ENCODE results near the gene KCNG1. TPM values are rescaled to one million over a fixed set of nuclear protein-coding genes. Genes with fewer than 3 reads are reported as not detected.

The KCNG1 gene
- total and polyA plus RNA-seq, 2 donors (not counting 1 experiment from before 2014, with no cell fraction given) = 16.9 to 57.7 TPM

DNA sequence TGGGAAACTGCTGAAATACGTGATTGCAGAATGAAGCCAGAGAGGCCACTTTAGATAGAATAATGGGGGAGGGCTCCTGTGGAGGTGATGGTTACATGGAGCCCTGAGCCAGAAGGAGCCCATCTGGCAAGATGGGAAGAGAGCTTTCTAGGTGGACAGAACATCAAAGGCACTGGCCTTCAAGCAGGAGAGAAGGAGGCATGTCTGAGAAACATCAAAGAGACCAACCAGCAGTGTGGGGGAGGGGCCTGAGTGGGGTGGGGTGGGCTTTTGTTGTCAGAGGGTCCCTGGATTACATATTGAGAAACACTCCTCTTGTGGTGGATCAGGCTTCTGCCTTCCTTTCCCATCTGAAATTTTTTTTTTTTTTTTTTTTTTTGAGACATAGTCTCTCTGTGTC is 1.9 kb upstream of the KCNG1 start:
- H3K36me3 ChIP-seq (replicated peaks in 1 of 2; ENCODE audit: control extremely low read depth in 1 of 2, control insufficient read depth in 1 of 2, extremely low read depth in 1 of 2, insufficient read depth in 2 of 2, low read length in 1 of 2) = peaks cover 0 to 3% of the 10 kb centered on the region in 2 experiments
- POLR2A ChIA-PET = no interaction called here
- no peak overlapping the region for H3K27ac Mint-ChIP-seq
- no peak for ATAC-seq (ENCODE audit: low read depth)
- H3K27me3 ChIP-seq (replicated peaks in 1 of 4; ENCODE audit: control extremely low read depth in 1 of 4, control insufficient read depth in 3 of 4, insufficient read depth in 4 of 4, low read length in 3 of 4) = peaks cover 0 to 28% (median 8%) of the 10 kb centered on the region in 4 experiments
- H3K9ac ChIP-seq (ENCODE audit: low read length) = no peak overlapping the region
- WGBS (ENCODE audit: insufficient coverage) = 30% methylated on average over 1 of the region's 1 CpG
- H2AFZ ChIP-seq (ENCODE audit: insufficient read depth, low read depth, low read length, poor library complexity, severe bottlenecking) = no peak overlapping the region
- intact Hi-C loops (cut with micrococcal nuclease) = no loop called here
- H3K4me3 ChIP-seq (ENCODE audit: control extremely low read depth in 1 of 5, extremely low read depth in 1 of 5, insufficient read depth in 1 of 5, low read depth in 2 of 5, low read length in 4 of 5) = no peak overlapping the region
- no peak for DNase-seq
- no peaks in the 10 kb centered on the region for H3K9me3 ChIP-seq (ENCODE audit: control extremely low read depth in 1 of 3, control insufficient read depth in 2 of 3, insufficient read depth in 1 of 3, low read length in 2 of 3)
- peaks cover 49% of the 10 kb centered on the region for H3K27me3 Mint-ChIP-seq
- H3K4me1 Mint-ChIP-seq = peaks cover 28% of the 10 kb centered on the region
- TF ChIP-seq, protein P1, sequence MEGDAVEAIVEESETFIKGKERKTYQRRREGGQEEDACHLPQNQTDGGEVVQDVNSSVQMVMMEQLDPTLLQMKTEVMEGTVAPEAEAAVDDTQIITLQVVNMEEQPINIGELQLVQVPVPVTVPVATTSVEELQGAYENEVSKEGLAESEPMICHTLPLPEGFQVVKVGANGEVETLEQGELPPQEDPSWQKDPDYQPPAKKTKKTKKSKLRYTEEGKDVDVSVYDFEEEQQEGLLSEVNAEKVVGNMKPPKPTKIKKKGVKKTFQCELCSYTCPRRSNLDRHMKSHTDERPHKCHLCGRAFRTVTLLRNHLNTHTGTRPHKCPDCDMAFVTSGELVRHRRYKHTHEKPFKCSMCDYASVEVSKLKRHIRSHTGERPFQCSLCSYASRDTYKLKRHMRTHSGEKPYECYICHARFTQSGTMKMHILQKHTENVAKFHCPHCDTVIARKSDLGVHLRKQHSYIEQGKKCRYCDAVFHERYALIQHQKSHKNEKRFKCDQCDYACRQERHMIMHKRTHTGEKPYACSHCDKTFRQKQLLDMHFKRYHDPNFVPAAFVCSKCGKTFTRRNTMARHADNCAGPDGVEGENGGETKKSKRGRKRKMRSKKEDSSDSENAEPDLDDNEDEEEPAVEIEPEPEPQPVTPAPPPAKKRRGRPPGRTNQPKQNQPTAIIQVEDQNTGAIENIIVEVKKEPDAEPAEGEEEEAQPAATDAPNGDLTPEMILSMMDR (IDR thresholded peaks at IDR 0.05) = no peak
- no peak for TF ChIP-seq EZH2 (IDR thresholded peaks at IDR 0.05; ENCODE audit: borderline replicate concordance, insufficient read depth, low read depth, low read length, poor library complexity, severe bottlenecking)
- peaks cover 20% of the 10 kb centered on the region for H3K79me2 ChIP-seq (ENCODE audit: control insufficient read depth, insufficient read depth, low read length)
- H3K4me1 ChIP-seq (ENCODE audit: control insufficient read depth in 2 of 2, insufficient read depth in 2 of 2, low read length in 2 of 2) = peaks cover 39 to 42% of the 10 kb centered on the region in 2 donors
- H3K4me3 Mint-ChIP-seq = peak overlapping the region; percentile 84
- CTCF ChIA-PET = interaction anchor here (1.0 kb wide), 1 partner anchor 8 kb away, joined by 3 read pairs; no protein-coding TSS in a partner anchor
- H4K20me1 ChIP-seq (ENCODE audit: control insufficient read depth, insufficient read depth, low read length, poor library complexity, severe bottlenecking) = peaks cover 23% of the 10 kb centered on the region
- H3K27ac ChIP-seq (ENCODE audit: low read length in 2 of 2) = no peak overlapping the region
- no peak overlapping the region for H3K4me2 ChIP-seq (replicated peaks; ENCODE audit: low read depth, low read length, poor library complexity, severe bottlenecking)
- no peaks in the 10 kb centered on the region for H3K9me3 Mint-ChIP-seq (ENCODE audit: insufficient read depth)

DNA sequence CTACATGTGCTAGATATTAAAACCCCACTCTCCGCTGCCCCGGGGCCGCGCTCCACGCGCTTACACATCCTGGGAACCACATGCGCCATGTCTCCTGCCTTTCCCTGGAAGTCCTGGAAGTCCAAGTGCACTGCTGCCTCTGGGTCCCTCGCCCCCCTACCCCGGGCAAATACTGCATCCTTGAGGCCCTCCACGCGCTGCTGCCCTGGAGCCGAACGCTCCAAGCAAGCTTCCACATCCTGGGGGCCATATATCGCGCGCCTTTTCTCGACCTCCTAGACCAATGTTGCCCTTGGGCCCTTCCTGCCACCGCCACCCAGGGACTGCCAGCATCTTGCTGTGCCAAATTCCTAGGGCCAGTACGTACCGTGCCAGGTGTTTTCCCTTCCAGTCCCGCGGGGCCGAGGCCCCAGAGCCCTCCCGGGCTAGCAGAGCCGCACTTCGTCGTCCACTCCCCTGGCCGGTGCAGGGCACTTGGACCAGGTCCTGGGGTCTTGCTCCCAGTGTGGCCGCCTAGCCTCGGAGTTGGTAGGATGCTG is 779 bp upstream of the KCNG1 start:
- Histone ChIP-seq H3K4me3 (ENCODE audit: control extremely low read depth in 1 of 5, extremely low read depth in 1 of 5, insufficient read depth in 1 of 5, low read depth in 2 of 5, low read length in 4 of 5) (peak overlapping the region in 4 of 5 experiments; percentile 40 to 67 (median 59)), H3K4me1 (ENCODE audit: control insufficient read depth in 2 of 2, insufficient read depth in 2 of 2, low read length in 2 of 2) (peaks cover 28 to 41% of the 10 kb centered on the region in 2 donors), H3K9ac (ENCODE audit: low read length) (peak overlapping the region; percentile 67), H4K20me1 (ENCODE audit: control insufficient read depth, insufficient read depth, low read length, poor library complexity, severe bottlenecking) (peaks cover 23% of the 10 kb centered on the region), H3K36me3 (replicated peaks in 1 of 2; ENCODE audit: control extremely low read depth in 1 of 2, control insufficient read depth in 1 of 2, extremely low read depth in 1 of 2, insufficient read depth in 2 of 2, low read length in 1 of 2) (peaks cover 0 to 6% of the 10 kb centered on the region in 2 experiments), H3K4me2 (replicated peaks; ENCODE audit: low read depth, low read length, poor library complexity, severe bottlenecking) (peak overlapping the region; percentile 83), H3K27me3 (replicated peaks in 1 of 4; ENCODE audit: control extremely low read depth in 1 of 4, control insufficient read depth in 3 of 4, insufficient read depth in 4 of 4, low read length in 3 of 4) (peaks cover 0 to 28% (median 8%) of the 10 kb centered on the region in 4 experiments), H2AFZ (ENCODE audit: insufficient read depth, low read depth, low read length, poor library complexity, severe bottlenecking) (peak overlapping the region; percentile 77), H3K79me2 (ENCODE audit: control insufficient read depth, insufficient read depth, low read length) (peaks cover 24% of the 10 kb centered on the region), H3K27ac (ENCODE audit: low read length in 2 of 2) (no peak overlapping the region), H3K9me3 (ENCODE audit: control extremely low read depth in 1 of 3, control insufficient read depth in 2 of 3, insufficient read depth in 1 of 3, low read length in 2 of 3) (no peaks in the 10 kb centered on the region)
- WGBS (ENCODE audit: insufficient coverage) = 27% methylated on average over 28 of the region's 30 CpGs
- Mint-ChIP-seq H3K9me3 (ENCODE audit: insufficient read depth) (no peaks in the 10 kb centered on the region), H3K4me3 (peak overlapping the region; percentile 84), H3K27me3 (peaks cover 41% of the 10 kb centered on the region), H3K4me1 (peaks cover 23% of the 10 kb centered on the region), H3K27ac (no peak overlapping the region)
- intact Hi-C loops (cut with micrococcal nuclease) = no loop called here
- DNase-seq = peak; percentile 17
- TF ChIP-seq EZH2 (IDR thresholded peaks at IDR 0.05; ENCODE audit: borderline replicate concordance, insufficient read depth, low read depth, low read length, poor library complexity, severe bottlenecking) = no peak
- TF ChIP-seq, protein P1 (IDR thresholded peaks at IDR 0.05) = no peak
- ATAC-seq (ENCODE audit: low read depth) = no peak
- CTCF ChIA-PET = no interaction called here
- POLR2A ChIA-PET = no interaction called here
